Smooth muscle cell (in vitro differentiated cells): ENCODE measurements around the gene PPP1R37. TPM values are rescaled to one million over a fixed set of nuclear protein-coding genes. Genes with fewer than 3 reads are reported as not detected.

Source experiments
- DNase-seq: peaks from one replicate; lab custom pipeline; 2025; ENCODE audit not compliant: unreplicated experiment; lab: John Stamatoyannopoulos, UW
- H2AFZ ChIP-seq: fragments of 200-600 bp; sonication (generic); 2 replicates; pipeline ENCODE4 v1.6.0; 2016; ENCODE audit warnings: antibody characterized with exemption, low read depth, mild to moderate bottlenecking
- H3F3A ChIP-seq: fragments of 200-600 bp; sonication (generic); 2 replicates; pipeline ENCODE4 v1.6.0; 2017; ENCODE audit warnings: antibody characterized with exemption, low read depth
- H3K27ac ChIP-seq: fragments of 200-600 bp; sonication (generic); 2 replicates; pipeline ENCODE4 v1.5.1; 2016; ENCODE audit warnings: low read depth, mild to moderate bottlenecking
- H3K27me3 ChIP-seq: fragments of 200-600 bp; sonication (generic); 2 replicates; pipeline ENCODE4 v1.6.1; 2016; ENCODE audit warnings: low read depth, mild to moderate bottlenecking
- H3K36me3 ChIP-seq: fragments of 200-600 bp; sonication (generic); 2 replicates; pipeline ENCODE4 v1.5.1; 2016; ENCODE audit warnings: low read depth
- H3K4me1 ChIP-seq: fragments of 200-600 bp; sonication (generic); 2 replicates; pipeline ENCODE4 v1.5.1; 2016; ENCODE audit warnings: low read depth
- H3K4me2 ChIP-seq: fragments of 200-600 bp; sonication (generic); 2 replicates; pipeline ENCODE4 v1.6.0; 2016; ENCODE audit warnings: mild to moderate bottlenecking
- H3K4me3 ChIP-seq: fragments of 200-600 bp; sonication (generic); 2 replicates; pipeline ENCODE4 v1.5.1; 2016; ENCODE audit warnings: mild to moderate bottlenecking
- H3K79me2 ChIP-seq: fragments of 200-600 bp; sonication (generic); 2 replicates; pipeline ENCODE4 v1.6.0; 2016; ENCODE audit warnings: low read depth, mild to moderate bottlenecking
- H3K9ac ChIP-seq: fragments of 200-600 bp; sonication (generic); 2 replicates; pipeline ENCODE4 v1.6.0; 2016; ENCODE audit warnings: low read depth
- H3K9me3 ChIP-seq: fragments of 200-600 bp; sonication (generic); replicated peaks from 2 replicates; pipeline ENCODE4 v1.5.1; 2016; ENCODE audit warnings: low read depth
- H4K20me1 ChIP-seq: fragments of 200-600 bp; sonication (generic); 2 replicates; pipeline ENCODE4 v1.6.0; 2016; ENCODE audit warnings: low read depth
- CTCF ChIP-seq: fragments of 200-600 bp; sonication (generic); IDR thresholded peaks from 2 replicates; pipeline ENCODE4 v1.5.1; 2017; ENCODE audit warnings: borderline replicate concordance, mild to moderate bottlenecking, antibody characterized with exemption; ENCODE audit not compliant: insufficient read depth, poor library complexity, severe bottlenecking
- WGBS: methylation state at CpG from one replicate; pipeline ENCODE4 v1.1.7; 2016; ENCODE audit warnings: low lambda C conversion rate; 5-methylcytosine and 5-hydroxymethylcytosine counted together
- polyA plus RNA-seq: library from polyadenylated mRNA; unstranded; fragments of >200 nt; fragmentation: Nextera tagmentation; extraction: Ambion mirVana; gene quantifications from 2 replicates; pipeline ENCODE4 v1.2.1, GENCODE V29; 2016
- total RNA-seq: library from RNA; depleted of rRNA; stranded (reverse); fragments of >200 nt; gene quantifications from 2 replicates; pipeline ENCODE4 v1.2.3, GENCODE V29; 2014

PPP1R37 gene
- total and polyA plus RNA-seq, 2 experiments from 2014 or later = 8.2 to 11.7 TPM

GRCh38 chr19:45119582-45119981 lies 26.6 kb downstream of the PPP1R37 start:
- Histone ChIP-seq H3K9me3 (no peaks in the 10 kb centered on the region), H3K27me3 (no peaks in the 10 kb centered on the region), H2AFZ (no peak overlapping the region), H3K4me1 (peaks cover 6% of the 10 kb centered on the region), H3K9ac (no peak overlapping the region), H4K20me1 (peaks cover 100% of the 10 kb centered on the region), H3K36me3 (no peaks in the 10 kb centered on the region), H3F3A (no peaks in the 10 kb centered on the region), H3K79me2 (peaks cover 56% of the 10 kb centered on the region), H3K4me2 (no peak overlapping the region), H3K27ac (no peak overlapping the region), H3K4me3 (no peak overlapping the region)
- no peak for TF ChIP-seq CTCF
- WGBS = 95% methylated on average over 6 of the region's 6 CpGs
- DNase-seq = no peak

GRCh38 chr19:45121827-45122345 lies 28.9 kb downstream of the PPP1R37 start:
- TF ChIP-seq CTCF = no peak
- 77% methylated on average over 11 of the region's 11 CpGs for WGBS

GRCh38 chr19:45122832-45123231 lies 29.9 kb downstream of the PPP1R37 start:
- H3K4me2 ChIP-seq = no peak overlapping the region
- H3K27me3 ChIP-seq = no peaks in the 10 kb centered on the region
- peaks cover 99% of the 10 kb centered on the region for H4K20me1 ChIP-seq
- H2AFZ ChIP-seq = no peak overlapping the region
- H3K36me3 ChIP-seq = no peaks in the 10 kb centered on the region
- H3K27ac ChIP-seq = no peak overlapping the region
- H3K4me1 ChIP-seq = no peaks in the 10 kb centered on the region
- peaks cover 70% of the 10 kb centered on the region for H3K79me2 ChIP-seq
- no peak overlapping the region for H3K9ac ChIP-seq
- 93% methylated on average over 5 of the region's 6 CpGs for WGBS
- TF ChIP-seq CTCF = no peak
- no peak for DNase-seq
- H3F3A ChIP-seq = no peaks in the 10 kb centered on the region
- H3K9me3 ChIP-seq = no peaks in the 10 kb centered on the region
- no peak overlapping the region for H3K4me3 ChIP-seq

More at GRCh38 chr19:45121827-45122345, 28.9 kb downstream of the PPP1R37 start:
- H3K27ac ChIP-seq = no peak overlapping the region
- peaks cover 63% of the 10 kb centered on the region for H3K79me2 ChIP-seq
- no peaks in the 10 kb centered on the region for H3F3A ChIP-seq
- no peak overlapping the region for H2AFZ ChIP-seq
- peaks cover 100% of the 10 kb centered on the region for H4K20me1 ChIP-seq
- no peak overlapping the region for H3K4me3 ChIP-seq
- H3K36me3 ChIP-seq = no peaks in the 10 kb centered on the region
- H3K9me3 ChIP-seq = no peaks in the 10 kb centered on the region
- no peak overlapping the region for H3K4me2 ChIP-seq
- peaks cover 5% of the 10 kb centered on the region for H3K4me1 ChIP-seq
- H3K9ac ChIP-seq = no peak overlapping the region
- no peaks in the 10 kb centered on the region for H3K27me3 ChIP-seq
- DNase-seq = no peak

- no peak overlapping the region for H3K9ac ChIP-seq
- no peaks in the 10 kb centered on the region for H3F3A ChIP-seq
- WGBS = 62% methylated on average over 9 of the region's 9 CpGs
- no peak overlapping the region for H2AFZ ChIP-seq
- H3K36me3 ChIP-seq = no peaks in the 10 kb centered on the region
- DNase-seq = no peak
- no peak overlapping the region for H3K27ac ChIP-seq
- peaks cover 99% of the 10 kb centered on the region for H4K20me1 ChIP-seq
- no peaks in the 10 kb centered on the region for H3K4me1 ChIP-seq
- H3K9me3 ChIP-seq = no peaks in the 10 kb centered on the region
- H3K4me3 ChIP-seq = no peak overlapping the region
- H3K79me2 ChIP-seq = peaks cover 74% of the 10 kb centered on the region
- no peaks in the 10 kb centered on the region for H3K27me3 ChIP-seq
- no peak for TF ChIP-seq CTCF
- H3K4me2 ChIP-seq = no peak overlapping the region
These were observed 30.5 kb downstream of the PPP1R37 start for GRCh38 chr19:45123440-45123850.
